Superior temporal gyrus (tissue), 1 donor: Measurements from ENCODE around the gene TNFRSF13B.
"Not testable (repeated sequence)": the region's sequence is repeated elsewhere in the genome, so short reads cannot be mapped to it uniquely, and the experiment has no call there.

ENCODE experiments used
- DNase-seq: peaks from one replicate; pipeline ENCODE4 v3.0.0-alpha.2; 2016; ENCODE audit errors: extremely low spot score

Gene TNFRSF13B

GRCh38 chr17:16961022-16961421, 10.9 kb downstream of the TNFRSF13B start:
- not testable (repeated sequence) for DNase-seq

DNA sequence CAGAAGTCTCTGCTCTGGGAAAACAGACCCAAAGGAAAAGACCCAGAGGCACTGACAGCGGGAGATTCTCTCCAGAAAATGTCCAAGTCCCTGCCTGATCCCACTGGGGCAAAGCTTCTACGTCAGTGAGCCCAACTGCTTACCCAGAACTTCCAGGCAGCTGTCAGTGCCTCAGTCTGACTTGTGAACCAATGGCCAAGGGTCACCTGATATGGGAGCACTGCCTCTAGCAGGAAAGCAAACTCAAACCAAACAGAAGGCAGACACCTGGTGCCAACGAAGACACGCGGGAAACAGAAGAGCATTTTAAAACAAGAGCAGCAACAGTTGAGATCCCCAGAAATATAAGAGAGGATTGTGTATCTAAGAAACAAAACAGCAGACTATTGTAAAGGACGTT, 16.9 kb downstream of the TNFRSF13B start:
- DNase-seq: not testable (repeated sequence)

DNA sequence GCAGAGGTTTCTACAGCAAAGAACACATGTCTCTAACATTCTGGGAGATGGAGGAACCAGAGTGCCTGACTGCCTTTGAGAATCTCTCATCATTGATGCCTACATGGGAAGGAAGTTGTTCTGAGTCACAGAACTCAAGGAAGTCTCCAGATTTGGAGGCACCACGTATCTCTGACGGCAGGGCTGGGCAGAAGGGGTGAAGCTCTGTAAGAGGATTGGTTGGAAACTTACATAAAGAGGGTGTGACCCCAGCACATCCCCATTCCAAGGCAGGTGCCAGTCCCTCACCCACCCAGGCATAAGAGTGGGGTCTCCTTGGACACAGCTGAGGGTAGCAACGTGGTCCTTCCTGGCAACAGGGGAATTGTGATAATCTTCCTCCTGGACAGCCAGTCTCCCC, 17.4 kb downstream of the TNFRSF13B start:
- no peak for DNase-seq

DNA sequence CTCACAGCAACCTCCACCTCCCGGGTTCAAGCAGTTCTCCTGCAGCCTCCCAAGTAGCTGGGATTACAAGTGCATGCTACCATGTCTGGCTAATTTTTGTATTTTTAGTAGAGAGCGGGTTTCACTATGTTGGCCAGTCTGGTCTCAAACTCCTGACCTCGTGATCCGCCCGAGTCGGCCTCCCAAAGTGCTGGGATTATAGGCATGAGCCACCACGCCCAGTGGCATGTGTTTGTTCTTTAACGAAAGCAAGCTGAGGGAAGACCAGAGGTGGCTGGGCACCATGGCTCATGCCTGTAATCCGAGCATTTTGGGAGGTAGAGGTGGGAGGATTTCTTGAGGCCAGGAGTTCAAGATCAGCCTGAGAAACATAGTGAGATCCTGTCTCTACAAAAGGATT, 18.1 kb downstream of the TNFRSF13B start:
- no peak for DNase-seq

DNA sequence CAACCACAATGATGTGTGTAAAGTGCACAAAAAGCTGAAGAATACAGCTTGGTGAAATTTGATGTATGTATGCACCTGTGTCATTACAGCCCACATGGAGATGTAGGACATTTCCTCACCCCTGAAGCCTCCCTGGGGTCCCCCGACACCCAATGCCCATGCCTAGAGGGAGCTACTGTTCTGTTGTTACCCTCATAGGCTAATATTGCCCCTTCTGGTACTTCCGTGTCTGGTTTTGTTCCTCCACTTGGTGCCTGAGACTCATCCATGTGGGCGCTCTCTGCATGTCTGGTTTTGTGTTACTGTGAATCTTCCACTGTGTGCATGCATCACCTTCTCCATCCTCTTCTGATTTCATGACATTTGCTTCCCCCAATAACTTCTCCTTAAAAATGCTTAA, 18.6 kb downstream of the TNFRSF13B start:
- no peak for DNase-seq

DNA sequence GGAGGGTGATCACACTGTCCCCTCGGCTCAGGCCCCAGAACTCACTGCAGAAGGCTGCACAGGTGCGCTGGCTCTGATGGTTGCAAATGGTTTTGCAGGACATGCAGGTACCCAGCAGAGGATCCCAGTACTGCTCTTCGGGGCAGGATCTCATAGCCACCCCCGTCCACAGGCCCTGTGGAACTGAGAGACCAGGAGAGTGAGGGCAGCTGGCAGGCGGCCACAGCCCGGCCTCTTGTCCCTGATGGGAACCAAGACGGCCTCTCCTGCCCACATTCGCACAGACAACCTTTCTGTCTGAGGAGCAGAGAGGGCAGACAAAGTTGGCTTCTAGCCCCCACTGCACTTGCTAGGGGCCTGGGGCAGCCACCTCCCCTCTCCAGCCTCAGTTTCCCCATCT, 19.5 kb downstream of the TNFRSF13B start:
- no peak for DNase-seq

DNA sequence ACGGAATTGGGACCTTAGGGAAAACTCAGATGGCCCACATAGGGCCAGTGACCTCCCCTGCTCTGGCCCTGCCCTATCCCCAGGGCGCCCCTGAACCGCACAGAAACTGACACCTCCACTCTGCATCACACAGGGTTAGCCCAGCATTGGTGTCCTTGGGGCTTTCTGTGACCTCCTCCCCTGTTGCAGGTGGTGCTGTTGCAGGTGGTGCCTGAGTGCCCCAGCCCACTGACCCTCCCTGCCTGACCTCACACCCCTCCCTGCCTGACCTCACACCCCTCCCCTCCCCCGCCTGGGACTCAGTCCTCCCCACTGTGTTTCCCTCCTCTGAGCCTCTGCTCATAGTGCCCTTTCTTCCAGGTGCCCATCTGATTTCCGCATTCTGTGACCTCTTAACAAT, 21.4 kb downstream of the TNFRSF13B start:
- DNase-seq: no peak

GRCh38 chr17:16948587-16949376, 23.1 kb downstream of the TNFRSF13B start:
- no peak for DNase-seq

- DNase-seq: peak; percentile 83
These were observed 24.4 kb downstream of the TNFRSF13B start for GRCh38 chr17:16947470-16947869.

- no peak for DNase-seq
These were observed 26.2 kb downstream of the TNFRSF13B start for GRCh38 chr17:16945663-16946218.

- no peak for DNase-seq
These were observed 26.8 kb downstream of the TNFRSF13B start for GRCh38 chr17:16945136-16945482.

GRCh38 chr17:16944334-16945135, 27.4 kb downstream of the TNFRSF13B start:
- DNase-seq: no peak

- no peak for DNase-seq
These were observed 28.2 kb downstream of the TNFRSF13B start for GRCh38 chr17:16943541-16944333.

GRCh38 chr17:16943032-16943352, 28.9 kb downstream of the TNFRSF13B start:
- DNase-seq: no peak

- no peak for DNase-seq
These were observed 29.5 kb downstream of the TNFRSF13B start for GRCh38 chr17:16942141-16943031.

GRCh38 chr17:16941072-16942036, 30.6 kb downstream of the TNFRSF13B start:
- no peak for DNase-seq

DNA sequence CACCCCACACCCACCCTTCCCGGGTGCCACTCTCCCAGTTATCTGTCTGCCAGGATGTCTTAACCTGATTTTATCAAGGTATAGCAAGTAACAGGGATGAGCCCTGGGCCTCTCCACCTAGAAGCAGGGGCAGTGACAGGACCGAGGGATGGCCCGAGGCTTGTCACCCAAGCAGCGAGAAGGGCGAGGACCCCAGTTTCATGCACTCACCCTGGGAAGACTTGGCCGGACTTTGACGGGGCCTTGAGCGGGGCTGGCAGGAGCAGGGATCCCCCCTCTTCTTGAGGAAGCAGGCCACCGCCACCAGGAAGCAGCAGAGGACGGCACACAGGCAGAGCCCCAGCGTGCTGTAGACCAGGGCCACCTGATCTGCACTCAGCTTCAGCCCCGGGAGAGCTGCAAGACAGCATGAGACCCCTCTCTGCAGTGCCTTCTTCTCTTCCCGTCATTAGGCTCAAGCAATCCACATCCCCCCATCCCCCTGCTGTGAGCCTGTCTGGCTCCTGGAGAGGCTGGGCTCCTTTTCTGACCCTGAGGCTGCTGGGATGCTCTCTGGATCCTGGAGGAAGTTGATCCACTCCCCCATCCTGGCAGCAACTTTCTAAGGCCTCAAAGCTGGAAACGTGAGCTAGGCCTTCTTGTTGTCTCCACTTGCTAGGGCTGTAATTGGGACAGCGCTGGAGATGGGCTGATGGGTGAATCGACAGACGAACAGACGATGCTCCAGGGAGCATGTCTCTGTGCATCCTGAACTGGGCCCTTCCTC, 31.6 kb downstream of the TNFRSF13B start:
- no peak for DNase-seq

DNA sequence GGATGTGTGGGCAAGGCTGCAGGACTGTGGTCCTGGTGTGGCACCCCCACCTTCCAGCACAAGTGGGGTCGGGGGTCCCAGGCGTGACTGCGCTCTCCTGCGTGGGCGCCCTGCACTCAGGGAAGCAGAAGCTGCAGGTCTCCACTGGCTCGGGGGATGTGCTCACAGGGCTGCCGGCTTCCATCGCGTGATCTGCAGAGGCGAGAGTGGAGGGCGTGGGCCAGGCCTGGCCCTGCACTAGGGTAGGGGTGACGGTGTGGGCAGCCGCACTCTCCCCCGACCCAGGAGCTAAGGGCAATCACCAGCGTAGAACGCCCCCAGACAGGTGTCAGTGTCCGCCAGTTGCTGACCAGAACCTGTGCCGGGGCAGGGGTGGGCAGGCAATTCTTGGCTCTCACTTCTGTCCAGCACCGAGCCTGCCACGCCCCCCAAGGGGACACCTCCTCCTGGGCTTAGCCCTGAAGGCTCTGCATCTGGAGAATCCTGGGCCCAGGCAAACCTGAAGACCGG, 32.3 kb downstream of the TNFRSF13B start:
- no peak for DNase-seq

- no peak for DNase-seq
These were observed 32.7 kb downstream of the TNFRSF13B start for GRCh38 chr17:16939208-16939576.
